GM21381 (cell line): ENCODE results near the gene SH3PXD2B.
"Not testable (repeated sequence)": the region's sequence is repeated elsewhere in the genome, so short reads cannot be mapped to it uniquely, and the experiment has no call there.

Source experiments
- ATAC-seq: cut with Tn5 transposase; IDR thresholded peaks from one replicate; pipeline ENCODE4 v1.9.1; 2021; ENCODE audit warnings: mild to moderate bottlenecking, moderate library complexity; ENCODE audit not compliant: unreplicated experiment

SH3PXD2B gene

DNA sequence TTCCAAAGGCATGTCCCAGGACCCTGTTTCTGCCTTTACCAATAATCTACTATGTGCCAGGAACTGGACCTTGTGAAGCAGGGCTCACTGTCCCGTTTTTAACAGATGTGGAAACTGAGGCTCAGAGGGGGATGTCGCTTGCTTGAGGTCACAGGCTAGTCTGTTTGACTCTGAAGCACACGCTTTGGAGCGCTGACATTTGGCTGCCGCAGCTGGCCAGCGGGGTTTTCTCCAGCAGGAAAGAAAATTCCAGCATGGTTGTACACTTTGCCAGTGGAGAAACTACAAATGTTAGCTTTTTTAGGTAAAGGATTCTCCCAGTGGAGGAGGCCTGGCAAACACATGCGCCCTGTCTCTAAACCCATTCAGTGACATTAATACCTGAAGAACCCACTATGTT is 50.5 kb downstream of the SH3PXD2B start:
- ATAC-seq, result no peak

DNA sequence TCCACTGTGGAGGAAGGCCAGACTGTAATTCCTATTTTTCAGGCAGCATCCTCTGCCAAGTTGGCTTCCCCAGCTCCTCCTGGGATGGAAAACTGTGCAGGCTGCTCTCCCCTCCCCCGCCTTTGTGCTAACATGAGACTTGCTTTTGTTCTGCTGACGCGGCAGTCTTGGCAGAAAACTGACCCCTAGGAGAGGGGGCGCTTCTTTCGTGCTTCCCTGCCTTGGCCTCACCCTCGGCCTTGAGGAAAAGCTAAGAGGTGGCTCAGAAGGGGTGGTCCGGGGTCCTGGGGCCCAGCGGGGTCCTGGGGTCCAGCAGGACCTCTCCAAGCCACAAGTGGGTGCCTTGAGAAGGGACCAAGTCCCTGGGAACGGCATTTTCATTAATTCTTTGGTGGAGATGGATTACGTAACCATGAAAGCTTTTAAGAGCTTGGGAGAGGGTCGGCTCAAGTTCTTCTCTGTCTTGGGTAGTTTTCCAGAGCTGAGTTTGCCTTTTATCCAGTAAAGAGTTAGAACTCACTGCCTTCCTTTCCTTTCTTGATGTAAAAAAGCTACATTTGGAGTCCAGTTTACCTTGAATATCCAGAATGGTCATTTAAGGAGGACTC is 51.0 kb downstream of the SH3PXD2B start:
- no peak for ATAC-seq

DNA sequence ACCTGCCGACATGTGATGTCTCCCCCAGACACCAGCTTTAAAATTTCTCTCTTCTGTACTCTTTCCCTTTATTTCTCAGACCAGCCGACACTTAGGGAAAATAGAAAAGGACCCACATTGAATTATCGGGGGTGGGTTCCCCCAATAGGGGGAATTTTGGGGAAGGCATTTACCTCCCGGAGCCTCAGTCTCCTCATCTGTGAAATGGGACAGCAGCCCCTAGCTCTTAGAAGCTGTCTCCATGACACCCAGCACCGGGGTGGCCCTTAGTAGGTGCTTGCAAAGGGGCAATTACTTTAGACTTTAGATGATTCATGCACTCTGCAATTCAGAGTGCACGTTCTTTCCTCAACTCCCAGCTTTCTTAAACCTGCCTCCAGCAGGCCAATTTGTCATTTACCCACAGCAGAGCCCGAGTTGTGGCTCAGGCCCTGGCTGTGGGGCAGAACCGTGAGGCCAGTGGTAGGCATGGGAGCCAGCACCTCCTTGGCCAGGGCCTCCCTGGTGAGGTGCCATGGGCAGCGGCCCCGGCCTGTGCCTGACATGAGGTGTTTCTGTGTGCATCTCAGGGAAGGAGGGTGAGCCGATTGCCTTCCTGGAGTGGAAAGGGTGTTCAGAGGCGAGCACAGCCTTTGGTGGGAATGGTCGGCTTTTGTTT is 51.7 kb downstream of the SH3PXD2B start:
- no peak for ATAC-seq

DNA sequence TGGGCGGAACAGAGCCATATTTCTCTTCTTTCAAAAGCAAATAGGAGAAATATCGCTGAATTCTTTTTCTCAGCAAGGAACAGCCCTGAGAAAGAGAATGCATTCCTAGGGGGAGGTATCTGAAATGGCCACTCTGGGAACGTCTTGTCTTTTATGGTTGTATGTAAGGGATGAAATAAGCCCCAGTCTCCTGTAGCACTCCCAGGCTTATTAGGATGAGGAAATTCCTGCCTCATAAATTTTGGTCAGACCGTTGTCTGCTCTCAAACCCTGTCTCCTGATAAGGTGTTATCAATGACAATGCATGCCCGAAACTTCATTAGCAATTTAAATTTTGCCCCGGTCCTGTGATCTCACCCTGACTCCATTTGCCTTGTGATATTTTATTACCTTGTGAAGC is 52.3 kb downstream of the SH3PXD2B start:
- ATAC-seq, result not testable (repeated sequence)

DNA sequence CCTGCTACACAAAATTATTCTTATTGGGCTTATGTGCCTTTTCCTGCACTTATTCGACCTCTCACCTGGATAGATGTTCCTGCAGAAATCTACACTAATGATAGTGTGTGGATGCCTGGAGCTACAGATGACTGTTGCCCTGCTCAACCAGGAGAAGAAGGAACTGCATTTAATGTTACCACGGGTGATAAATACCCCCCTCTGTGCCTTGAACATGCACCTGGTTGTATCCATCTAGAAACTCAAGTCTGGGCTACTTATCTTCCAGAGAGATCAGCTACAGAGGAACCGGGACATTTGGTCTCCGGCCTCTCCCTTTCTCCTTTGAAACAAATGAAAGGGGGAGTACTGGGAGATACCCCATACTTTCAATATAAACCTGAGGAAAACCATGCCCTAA is 54.5 kb downstream of the SH3PXD2B start:
- no peak for ATAC-seq

DNA sequence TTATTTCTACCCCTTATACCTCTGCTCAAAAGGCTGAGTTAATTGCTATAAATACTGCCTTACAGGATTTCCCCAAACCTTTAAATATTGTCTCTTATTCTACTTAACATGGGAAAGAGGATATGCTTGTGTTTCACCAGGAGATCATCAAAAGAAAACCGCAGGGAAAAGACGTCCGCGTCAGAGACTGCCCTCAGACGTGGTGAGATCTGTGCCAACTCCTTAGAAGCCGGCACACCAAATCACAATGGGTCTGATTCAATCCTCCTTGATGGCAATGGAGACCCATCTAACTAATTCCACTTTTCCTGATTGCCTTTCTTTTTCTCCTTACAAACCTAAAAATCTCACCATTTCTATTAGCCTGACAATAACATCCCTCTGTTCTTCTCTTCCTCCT is 55.0 kb downstream of the SH3PXD2B start:
- ATAC-seq, result no peak

DNA sequence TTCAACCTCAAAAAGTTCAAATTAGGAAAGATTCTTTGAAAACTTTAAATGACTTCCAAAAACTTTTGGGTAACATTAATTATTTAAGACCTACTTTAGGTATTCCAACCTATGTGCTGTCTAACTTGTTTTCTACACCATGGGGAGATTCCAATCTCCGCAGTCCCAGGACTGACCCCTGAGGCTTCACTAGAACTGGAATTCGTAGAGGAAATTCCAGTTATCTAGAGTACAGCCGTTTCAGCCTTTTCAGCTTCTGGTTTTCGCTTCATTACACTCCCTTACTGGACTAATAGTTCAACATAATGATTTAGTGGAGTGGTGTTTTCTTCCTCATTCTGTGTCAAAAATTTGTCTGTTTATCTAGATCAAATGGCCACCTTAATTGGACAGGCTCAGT is 55.7 kb downstream of the SH3PXD2B start:
- not testable (repeated sequence) for ATAC-seq

DNA sequence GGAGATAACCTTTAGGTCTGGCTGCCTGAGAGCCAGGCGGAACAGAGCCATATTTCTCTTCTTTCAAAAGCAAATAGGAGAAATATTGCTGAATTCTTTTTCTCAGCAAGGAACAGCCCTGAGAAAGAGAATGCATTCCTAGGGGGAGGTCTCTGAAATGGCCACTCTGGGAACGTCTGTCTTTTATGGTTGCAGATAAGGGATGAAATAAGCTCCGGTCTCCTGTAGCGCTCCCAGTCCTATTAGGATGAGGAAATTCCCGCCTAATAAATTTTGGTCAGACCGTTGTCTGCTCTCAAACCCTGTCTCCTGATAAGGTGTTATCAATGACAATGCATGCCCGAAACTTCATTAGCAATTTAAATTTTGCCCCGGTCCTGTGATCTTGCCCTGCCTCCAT is 57.3 kb downstream of the SH3PXD2B start:
- not testable (repeated sequence) for ATAC-seq

DNA sequence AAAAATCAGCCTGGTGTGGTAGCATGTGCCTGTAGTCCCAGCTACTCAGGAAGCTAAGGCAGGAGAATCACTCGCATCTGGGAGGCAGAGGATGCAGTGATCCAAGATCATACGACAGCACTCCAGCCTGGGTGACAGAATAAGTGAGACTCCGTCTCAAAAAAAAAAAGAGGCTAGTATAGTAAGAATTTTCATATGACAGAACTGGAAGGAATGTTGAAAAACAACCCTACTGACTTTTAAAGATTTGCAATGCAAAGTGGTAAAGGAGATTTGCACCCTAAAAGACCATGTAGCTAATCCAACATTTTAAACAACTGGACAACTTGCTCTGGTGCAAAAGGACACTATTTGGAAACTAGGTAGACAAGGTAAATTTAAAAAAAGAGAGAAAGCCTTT is 58.1 kb downstream of the SH3PXD2B start:
- no peak for ATAC-seq

DNA sequence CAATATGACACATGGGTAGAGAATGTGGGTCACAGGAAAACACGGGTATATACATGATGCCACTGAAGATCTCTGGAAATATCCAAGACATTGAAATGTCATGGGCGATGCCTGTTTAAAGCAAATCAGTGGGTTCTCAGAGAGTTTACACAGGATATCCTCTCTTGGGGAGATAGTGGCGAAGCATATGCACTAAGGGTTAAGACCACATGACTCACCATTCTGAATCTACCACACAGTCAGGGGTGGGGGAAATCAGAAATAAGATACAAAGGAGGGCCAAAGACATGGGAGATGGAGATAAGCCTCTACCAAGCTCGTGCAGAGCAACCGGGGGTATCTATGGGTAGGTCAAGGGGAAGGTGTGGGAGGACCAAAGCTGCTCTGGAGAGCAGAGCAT is 58.8 kb downstream of the SH3PXD2B start:
- ATAC-seq, result no peak

DNA sequence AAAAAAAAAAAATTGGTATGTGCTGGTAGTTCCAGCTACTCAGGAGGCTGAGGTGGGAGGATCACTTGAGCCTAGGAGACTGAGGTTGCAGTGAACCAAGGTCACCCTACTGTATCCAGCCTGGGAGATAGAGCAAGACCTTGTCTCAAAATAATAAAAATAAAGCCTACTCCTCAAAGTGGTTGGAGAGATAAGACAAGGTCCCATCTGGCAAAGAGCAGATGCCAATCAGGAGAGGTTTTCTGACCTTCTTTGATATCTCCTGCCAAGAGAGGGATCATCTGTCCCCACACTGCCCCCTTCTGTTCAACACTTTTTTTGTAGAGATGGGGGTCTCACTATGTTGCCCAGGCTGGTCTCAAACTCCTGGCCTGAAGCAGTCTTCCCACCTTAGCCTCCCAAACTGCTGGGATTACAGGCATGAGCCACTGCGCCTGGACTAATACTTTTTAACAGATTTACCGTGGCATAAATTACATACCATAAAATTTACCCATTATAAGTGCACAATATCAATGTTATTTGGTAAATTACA is 64.7 kb downstream of the SH3PXD2B start:
- no peak for ATAC-seq

DNA sequence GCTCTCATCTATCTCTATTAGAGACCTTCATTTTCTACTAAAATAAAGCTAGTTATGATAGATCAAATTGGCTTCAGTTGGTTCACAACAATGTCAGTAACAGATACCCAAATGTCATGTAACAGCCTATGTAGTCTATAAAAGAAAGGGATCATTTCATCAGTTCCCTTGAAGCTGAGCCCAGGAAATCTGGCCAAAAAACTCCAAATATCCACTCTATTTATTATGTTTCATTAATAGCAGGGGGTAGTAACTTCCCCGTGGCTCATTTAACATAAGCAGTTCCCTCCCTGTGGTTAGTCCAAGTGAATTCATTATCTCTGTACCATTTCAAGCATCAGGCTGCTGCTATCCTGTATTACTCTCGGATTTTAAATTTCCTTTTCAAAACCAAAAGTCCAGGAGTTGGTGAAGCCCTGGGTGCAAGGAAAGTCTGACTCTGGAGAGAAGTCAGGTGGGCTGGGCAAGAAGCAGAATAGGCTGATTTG is 66.0 kb downstream of the SH3PXD2B start:
- ATAC-seq, result no peak

DNA sequence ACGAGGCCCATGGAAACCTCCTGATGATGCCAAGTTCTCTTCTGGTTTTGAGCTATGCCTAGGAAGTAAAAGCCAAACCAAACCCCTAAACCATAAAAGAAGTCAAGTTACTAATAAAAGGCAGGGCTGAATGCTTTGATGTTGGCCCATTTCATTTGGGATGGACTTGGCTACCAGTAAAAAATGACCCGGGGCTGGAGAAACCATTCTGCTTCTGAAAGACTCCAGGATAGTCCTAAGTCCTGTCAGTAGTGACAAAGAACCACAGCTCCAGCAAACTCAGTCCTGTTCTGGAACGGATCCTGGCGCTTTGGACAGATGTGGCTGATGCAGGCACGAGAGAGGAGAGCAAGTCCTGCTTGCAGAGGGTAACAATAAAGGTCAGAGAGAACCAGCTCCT is 68.6 kb downstream of the SH3PXD2B start:
- no peak for ATAC-seq

DNA sequence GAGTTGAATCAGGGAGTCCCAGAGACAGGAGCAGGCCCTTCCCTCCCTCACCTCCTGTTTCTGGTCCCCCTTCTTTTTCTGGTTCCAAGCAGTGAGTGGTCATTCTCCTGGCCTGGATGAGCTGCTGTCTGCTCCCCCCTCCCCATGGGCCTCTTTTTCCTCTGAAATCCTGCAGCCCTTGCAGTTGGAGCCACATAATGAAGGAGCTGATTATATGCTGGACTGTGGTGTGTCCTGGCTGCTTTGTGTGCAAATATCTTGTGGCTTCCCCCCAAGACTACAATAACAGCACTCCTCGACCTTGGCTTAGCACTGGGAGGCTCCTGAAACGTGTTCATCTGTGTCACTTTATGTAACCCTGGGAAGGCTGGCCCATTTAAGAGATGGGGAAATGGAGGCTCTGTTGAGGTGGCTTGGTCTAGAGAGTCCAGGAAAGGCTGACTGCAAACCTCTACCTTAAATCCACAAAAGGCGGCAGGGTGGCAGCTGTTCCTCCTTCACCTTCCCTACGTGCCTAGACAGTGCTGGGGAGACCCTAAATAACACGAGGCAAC is 69.2 kb downstream of the SH3PXD2B start:
- ATAC-seq, result no peak

DNA sequence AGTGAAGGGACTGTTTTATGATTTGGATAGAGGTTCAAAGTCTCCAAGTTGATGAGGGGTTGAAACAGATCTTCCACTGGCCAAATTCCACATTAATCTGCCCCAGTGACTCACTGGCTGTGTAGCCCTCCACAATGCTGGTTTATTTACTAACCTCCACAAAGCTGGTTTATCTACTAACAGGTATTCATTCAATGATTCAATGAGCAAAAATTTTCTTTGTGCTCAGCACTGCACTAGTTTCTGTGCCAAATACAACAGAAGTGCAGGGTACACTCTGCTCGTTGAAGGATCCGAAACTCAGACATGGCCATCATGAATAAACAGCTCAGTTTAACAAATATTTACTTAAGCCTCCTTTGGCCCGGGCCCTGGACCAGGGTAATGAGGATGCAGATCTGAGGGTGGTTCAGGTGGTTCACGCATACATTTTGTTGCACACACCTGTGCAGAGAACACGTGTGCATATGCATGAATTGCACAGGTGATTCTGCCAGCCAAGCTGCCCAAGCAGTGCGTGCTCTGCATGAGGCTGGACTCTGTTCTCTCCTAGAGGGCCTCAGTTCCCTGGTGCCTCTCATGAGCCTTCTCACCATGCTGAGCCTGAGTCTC is 71.0 kb downstream of the SH3PXD2B start:
- no peak for ATAC-seq

DNA sequence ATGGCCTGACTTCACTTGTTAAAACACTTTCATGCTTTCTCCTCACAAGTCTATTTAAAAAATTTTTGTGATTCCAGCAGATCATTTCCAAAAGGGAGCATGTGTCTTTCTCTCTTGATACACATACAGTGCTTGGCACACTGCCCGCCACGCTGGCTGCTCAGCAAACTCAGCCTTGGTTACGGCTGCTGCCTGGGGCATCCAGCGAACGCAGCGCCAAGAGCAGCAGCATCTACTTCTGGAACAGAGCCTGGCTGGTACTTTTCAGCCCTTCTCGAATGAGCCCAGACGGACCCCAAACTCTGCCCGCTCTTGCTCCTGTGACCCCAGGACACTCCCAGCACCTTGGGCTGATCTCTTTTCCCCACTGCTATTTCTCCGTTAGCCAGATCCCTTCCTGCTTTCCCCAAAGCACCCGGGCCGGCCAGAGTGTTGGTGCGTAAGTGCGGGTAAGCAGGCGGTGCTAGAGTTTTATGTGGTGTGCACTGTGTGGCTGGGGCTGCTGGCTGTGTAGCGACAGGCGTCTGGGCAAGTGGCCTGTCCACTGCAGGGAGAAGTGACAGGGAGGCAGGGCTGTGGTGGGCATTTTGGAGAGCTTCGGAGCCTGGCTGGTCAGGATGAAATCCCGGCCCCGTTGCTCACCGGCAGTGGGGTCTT is 73.2 kb downstream of the SH3PXD2B start:
- ATAC-seq, result no peak

DNA sequence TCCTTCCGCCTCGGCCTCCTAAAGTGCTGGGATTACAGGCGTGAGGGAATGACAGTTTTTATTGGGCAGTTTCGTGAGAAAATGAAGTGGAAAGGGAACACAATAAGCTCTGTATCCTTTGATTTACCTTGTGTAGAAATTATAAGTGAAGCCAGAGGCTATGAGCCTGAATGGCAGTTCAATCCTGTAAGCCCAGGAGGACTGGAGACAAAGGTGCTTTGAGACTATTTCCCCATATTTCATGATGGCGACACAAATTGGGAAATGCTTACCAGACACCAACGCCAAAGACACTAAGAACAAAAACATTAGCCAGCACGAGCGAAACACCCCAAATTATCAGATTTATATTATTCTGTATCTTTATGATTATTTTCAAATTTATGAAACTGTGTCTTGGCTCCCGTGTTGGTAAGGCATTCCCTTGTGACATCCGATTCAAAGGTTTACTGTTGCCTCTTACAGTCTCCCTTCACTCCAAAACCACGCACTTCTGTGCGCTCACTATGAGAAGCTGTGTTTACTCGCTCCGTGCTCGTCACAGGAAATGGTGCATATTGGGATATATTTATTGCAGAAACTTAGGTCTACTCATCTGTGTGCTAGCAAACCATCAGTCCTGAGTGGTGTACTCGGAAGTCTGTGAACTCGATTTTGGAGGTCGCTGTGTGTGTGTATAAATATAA is 73.9 kb downstream of the SH3PXD2B start:
- ATAC-seq, result no peak

DNA sequence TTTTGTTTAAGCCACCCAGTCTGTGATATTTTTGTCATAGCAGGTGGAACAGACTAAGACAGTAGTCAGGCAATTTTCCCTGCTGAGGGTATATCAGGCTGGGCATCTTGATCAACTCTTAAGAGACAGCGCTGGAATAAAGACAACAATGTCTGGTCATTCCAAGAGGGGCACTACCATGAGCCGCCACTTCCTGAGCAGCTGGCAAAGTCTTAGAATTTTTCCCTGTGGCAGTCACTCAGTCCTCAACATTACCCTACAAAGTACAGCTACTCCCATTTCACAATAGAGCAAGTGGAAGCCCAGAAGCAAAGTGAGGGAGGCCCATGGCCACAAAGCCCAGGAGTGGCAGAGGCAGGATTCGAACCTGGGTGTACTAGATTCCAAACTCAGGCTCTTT is 74.8 kb downstream of the SH3PXD2B start:
- ATAC-seq, result no peak

DNA sequence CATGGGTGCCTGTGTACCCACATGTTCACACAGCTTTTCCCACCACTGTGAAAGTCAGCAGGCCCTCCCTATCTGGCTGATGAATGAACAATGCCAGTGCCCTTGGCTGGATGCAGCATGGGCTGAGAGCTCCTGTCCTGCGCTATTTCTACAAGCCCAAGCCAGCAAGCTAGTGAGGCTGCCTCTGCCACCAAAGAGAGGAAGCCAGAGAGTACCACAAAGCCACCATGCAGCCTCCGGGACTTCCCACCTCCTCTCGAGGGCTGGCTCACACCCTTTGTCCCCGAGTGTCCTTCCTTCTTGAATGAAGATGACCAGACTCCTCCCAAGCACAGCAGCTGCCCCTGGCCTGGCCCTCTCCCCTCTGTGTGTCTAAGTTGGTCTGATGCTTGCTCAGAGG is 76.5 kb downstream of the SH3PXD2B start:
- no peak for ATAC-seq

DNA sequence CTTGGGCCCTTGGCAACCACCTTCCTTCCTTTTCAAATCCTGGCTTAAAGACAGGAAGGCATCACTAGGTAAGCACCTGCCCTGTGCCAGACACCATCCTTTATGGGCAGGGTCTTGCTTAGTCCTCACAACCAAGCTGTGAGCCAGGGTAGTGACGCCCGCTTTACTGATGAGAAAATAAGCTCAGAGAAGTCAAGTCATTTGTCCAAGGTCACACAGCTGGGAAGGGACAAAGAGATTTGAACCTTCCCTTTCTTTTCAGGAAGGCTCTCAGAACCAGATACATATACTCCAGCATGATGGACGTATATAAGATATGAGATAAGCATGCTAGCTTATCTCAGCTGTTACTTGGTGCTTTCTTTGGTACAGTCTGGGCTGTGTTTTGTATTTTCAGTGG is 76.9 kb downstream of the SH3PXD2B start:
- no peak for ATAC-seq

DNA sequence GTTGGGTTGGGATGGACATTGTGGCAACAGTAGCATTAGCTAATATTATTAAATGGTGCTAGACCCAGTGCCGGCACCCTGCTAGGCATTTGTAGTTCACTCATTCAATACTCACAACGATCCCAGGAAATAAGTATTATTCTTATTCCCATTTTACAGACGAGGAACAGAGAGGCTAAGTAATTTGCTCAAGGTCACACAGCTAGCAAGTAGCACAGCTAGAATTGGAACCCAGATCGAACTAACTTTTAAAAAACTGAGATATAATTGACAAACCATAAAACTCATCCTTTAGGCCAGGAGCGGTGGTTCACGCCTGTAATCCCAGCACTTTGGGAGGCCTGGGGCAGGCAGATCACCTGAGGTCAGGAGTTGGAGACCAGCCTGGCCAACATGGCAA is 79.5 kb downstream of the SH3PXD2B start:
- no peak for ATAC-seq
